Ishikawa (cell line): ENCODE data around the gene MAFB.

Experiments used
- EP300 ChIP-seq: IDR thresholded peaks from 2 replicates; pipeline ENCODE4 v1.6.1; 2012; ENCODE audit warnings: borderline replicate concordance
- FOXM1 ChIP-seq: IDR thresholded peaks from 2 replicates; pipeline ENCODE4 v1.6.1; 2012; ENCODE audit warnings: low read depth, borderline replicate concordance
- MAX ChIP-seq: IDR thresholded peaks from 2 replicates; pipeline ENCODE4 v1.6.1; 2012
- REST ChIP-seq: IDR thresholded peaks from 2 replicates; pipeline ENCODE4 v1.6.1; 2012; ENCODE audit warnings: low read depth, mild to moderate bottlenecking
- TAF1 ChIP-seq: IDR thresholded peaks from 2 replicates; pipeline ENCODE4 v1.6.1; 2012; ENCODE audit warnings: low read depth, mild to moderate bottlenecking
- USF1 ChIP-seq: IDR thresholded peaks from 2 replicates; pipeline ENCODE4 v1.6.1; 2012
- YY1 ChIP-seq: IDR thresholded peaks from 2 replicates; pipeline ENCODE4 v1.6.1; 2012; ENCODE audit warnings: low read depth

- no peak for TF ChIP-seq EP300
- no peak for TF ChIP-seq FOXM1
- no peak for TF ChIP-seq YY1
- TF ChIP-seq REST: no peak
- TF ChIP-seq TAF1: no peak
- TF ChIP-seq MAX: no peak
- no peak for TF ChIP-seq USF1
Observed at GRCh38 chr20:40683221-40683893, 5.7 kb downstream of the MAFB start.
